ENCODE data around the gene TMEM80.
"Not testable (repeated sequence)": the region's sequence is repeated elsewhere in the genome, so short reads cannot be mapped to it uniquely, and the experiment has no call there.

TMEM80 gene

DNA sequence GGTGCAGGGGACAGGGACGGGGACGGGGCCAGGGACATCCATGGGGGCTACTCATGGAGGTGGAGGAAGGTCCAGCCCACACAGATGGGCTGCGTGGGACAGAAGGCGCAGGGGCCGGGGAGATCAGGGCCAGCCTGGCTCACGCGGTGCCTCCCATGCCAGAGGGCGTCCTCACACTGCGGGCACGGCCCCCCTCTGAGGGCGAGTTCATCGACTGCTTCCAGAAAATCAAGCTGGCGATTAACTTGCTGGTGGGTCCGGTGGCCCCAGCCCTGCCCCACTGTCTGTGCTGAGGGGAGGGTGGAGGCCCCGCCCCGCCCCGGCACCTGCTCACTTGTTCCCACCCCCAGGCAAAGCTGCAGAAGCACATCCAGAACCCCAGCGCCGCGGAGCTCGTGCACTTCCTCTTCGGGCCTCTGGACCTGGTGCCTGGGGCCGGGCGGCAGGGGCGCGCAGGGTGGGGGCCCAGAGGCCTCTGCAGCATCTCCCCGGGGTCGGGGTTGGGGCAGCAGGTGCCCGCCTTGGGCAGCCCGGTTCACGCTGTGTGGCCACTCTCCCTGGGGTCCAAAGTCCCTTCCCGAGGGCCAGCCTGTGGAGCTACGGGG is 26.2 kb downstream of the TMEM80 start:
- peak in 3 of 5 donors; percentile 24 to 38 (median 37) for DNase-seq

DNA sequence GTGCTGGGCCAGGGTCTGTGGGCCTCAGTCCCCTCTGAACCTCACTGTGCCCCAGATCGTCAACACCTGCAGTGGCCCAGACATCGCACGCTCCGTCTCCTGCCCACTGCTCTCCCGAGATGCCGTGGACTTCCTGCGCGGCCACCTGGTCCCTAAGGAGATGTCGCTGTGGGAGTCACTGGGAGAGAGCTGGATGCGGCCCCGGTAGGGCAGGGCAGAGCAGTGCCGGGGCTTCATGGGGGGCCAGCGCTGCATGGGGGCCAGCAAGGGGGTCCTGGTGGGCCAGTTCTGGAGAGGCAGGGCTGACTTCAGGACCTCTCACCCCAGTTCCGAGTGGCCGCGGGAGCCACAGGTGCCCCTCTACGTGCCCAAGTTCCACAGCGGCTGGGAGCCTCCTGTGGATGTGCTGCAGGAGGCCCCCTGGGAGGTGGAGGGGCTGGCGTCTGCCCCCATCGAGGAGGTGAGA is 26.8 kb downstream of the TMEM80 start:
- no peak for DNase-seq

DNA sequence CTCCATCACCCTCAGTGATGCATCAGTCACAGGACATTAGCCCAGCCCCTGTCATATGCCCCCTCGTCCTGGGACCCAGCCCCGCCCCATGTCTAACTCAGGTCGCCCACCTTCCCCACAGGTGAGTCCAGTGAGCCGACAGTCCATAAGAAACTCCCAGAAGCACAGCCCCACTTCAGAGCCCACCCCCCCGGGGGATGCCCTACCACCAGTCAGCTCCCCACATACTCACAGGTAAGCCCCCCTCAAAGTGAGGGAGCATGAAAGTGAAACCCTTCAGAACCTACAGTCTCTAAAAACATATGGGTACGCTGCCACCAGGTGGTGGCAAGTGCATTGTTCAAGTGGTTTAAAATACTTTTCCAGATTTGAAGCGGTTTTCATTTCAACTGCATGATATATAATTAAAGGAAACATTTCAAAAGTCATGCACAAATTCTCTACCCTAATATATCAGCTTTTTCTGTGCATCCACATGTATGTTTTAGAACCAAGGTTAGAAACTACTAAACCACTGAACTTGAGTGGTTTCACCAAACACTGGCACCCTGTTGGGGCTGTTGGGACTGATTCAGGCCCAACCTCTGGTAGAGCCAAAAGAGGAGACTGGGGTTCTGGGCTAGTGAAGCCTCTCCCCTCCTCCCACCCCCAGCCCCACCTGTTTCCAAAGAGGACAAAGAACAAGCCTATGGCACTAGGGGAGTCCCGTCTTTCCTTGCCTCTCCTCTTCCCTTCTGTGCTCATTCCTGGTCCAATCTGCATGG is 27.7 kb downstream of the TMEM80 start:
- peak in 2 of 5 donors; percentile 28 to 56 for DNase-seq

DNA sequence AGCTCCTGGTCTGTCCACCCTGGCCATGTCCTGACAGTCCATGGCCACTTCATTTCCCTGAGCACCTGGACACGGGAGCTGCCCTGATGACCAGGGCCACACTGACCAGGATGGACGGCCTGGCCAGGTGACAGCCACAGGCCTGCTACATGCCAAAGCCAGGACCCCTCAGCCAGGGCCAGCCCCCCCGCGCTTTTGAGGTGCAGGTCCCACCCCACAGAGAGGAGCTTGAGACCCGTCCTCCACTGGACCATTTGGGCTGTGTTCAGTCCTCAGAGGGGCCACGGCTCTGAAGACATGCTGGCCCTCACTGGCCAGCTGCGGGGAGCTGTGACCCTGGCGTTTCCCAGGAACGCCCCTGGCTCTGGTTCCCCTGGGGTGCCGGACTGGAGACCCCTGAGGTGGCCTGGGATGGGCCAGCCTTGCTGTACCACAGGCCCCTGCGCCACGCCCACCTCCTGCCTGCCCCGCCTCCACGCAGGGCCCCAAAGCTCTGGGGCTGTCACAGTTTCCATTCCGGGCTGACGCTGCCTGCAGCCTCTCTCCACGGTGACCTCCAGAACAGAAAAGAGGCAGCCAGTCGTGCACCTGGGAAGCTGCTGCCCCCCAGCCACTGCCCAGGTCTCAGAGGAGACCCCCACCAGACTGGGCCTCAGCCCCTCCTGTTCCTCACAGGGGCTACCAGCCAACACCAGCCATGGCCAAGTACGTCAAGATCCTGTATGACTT is 28.6 kb downstream of the TMEM80 start:
- DNase-seq = no peak

DNA sequence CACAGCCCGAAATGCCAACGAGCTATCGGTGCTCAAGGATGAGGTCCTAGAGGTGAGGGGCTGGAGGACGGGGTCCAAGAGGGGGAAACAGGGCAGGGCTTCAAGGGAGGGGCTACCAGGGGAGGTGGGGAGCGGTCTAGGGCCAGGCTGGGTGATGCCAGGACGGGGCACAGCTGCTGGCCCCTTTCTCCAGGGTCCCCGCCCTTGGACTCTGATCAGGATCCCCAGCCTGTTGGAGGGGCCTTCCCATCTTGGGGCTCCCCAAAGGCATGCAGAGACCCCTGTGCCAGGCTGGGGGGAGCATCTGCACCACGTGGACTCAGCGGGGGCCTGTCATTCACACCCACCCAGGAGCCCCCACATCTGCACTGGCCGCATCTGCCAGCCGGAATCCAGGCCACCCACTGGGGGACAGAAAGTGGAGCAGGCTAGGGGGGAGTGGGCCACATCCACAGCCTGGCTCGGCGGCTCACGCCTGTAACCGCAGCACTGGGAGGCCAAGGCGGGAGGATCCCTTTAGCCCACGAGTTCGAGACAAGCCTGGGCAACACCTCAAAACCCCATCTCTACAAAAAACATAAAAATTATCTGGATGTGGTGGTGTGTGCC is 29.3 kb downstream of the TMEM80 start:
- DNase-seq = no peak

DNA sequence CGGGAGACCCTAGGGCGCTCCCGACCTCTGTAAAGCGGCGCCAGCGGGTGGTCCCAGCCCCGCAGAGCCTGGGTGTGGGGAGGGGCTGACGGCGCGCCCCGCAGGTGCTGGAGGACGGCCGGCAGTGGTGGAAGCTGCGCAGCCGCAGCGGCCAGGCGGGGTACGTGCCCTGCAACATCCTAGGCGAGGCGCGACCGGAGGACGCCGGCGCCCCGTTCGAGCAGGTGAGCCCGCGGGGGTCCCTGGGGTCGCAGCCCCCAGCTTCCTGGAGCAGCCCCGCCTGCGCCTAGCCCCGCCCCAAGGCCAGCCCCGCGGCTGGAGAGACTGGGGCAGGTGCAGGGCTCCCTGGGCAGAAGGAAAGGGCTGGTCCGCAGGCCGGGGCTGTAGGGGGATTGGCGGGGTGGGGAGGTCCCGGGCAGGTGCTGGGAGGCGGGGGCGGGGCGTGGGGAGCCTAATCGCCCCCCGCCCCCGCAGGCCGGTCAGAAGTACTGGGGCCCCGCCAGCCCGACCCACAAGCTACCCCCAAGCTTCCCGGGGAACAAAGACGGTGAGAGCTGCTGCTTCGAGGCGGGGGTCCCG is 30.1 kb downstream of the TMEM80 start:
- no peak for DNase-seq

DNA sequence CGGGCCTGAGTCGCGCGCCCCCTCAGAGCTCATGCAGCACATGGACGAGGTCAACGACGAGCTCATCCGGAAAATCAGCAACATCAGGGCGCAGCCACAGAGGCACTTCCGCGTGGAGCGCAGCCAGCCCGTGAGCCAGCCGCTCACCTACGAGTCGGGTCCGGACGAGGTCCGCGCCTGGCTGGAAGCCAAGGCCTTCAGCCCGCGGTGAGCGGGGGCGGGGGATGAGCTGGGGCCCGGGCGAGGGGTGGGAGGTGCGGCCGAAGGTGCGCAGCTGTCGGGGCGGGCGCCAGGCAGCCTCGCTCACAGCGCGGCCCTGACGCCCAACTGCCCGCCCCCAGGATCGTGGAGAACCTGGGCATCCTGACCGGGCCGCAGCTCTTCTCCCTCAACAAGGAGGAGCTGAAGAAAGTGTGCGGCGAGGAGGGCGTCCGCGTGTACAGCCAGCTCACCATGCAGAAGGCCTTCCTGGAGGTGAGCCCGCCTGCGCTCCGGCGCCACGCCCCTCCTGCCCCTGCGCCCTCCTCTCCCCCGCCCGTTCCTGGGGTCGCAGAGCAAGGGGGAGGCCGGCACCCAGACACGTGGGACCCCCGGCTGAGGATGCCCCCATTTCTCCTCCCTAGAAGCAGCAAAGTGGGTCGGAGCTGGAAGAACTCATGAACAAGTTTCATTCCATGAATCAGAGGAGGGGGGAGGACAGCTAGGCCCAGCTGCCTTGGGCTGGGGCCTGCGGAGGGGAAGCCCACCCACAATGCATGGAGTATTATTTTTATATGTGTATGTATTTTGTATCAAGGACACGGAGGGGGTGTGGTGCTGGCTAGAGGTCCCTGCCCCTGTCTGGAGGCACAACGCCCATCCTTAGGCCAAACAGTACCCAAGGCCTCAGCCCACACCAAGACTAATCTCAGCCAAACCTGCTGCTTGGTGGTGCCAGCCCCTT is 30.9 kb downstream of the TMEM80 start:
- DNase-seq = peak in 3 of 5 donors; percentile 41 to 49 (median 43)

DNA sequence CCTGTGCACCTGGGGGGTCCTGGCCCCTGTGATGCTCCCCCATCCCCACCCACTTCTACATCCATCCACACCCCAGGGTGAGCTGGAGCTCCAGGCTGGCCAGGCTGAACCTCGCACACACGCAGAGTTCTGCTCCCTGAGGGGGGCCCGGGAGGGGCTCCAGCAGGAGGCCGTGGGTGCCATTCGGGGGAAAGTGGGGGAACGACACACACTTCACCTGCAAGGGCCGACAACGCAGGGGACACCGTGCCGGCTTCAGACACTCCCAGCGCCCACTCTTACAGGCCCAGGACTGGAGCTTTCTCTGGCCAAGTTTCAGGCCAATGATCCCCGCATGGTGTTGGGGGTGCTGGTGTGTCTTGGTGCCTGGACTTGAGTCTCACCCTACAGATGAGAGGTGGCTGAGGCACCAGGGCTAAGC is 31.7 kb downstream of the TMEM80 start:
- no peak for DNase-seq

DNA sequence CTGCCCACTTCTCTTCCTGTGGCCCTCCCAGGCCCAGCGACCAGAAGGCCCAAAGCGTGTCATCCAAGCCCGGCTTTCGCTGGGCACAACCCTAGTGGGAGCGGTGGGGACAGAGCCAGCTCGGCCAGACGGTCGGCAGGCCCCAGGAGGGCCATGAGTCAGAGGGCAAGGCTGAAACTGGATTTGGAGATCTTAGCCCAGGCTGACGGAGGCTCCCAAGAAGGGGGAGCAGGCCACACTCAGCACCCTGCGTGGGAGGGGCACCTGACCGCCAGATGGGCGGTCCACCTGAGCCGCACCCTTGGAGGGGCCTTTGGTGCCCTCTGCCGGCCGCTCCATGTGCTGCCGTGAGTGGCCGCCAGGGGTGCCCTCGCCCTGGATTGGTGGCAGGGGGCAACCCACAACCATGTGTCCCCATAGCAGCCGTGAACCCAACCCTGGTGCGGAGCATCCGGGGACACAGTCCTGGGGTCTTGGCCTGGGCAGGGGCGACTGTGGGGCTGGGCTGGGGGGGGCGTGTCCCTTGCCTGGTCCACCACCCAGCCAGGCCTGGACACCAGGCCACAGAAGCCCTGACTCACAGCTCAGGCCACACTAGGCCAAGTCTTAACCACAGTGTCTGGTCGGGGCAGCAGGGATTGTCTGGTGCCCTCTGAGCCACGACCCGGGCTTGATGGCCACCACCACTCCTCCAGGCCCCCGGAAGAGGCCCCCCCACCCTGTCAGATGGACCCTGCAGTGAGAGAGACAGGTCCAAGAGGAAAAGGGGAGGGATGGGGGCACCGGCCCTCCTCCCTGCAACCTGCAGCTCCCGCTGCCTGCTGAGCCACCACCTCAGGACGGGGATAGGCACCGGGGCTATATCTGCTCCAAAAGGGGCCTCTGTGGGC is 32.5 kb downstream of the TMEM80 start:
- DNase-seq = peak; percentile 60 to 76 (median 73)

DNA sequence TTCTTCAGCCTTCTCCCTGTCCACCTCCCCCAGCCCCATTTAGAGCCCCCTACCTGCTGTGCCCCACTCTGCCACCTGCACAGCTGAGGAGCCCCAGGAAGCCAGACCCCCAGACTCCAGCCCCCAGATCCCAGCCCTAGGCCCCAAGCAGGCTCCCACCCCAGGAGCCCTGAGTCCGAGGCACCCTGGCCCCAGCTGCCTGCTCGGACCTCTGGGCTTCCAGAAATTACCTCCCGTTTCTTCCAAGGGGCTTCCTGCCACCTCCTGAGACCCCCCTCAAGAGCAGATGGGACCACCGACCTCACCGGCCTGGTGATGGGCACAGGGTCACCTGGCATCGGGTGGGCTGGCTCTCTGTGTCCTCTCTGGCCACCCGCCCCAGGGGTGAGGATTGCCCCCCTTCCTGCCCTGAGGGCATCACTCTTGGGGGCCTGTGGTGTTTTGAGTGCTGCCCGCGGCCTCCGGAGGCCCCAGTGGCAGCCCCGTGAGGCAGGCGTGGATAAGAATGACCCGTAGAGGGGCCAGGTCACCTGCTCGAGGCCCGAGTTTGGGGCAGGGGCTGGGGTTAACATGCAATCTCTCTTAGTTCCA is 33.4 kb downstream of the TMEM80 start:
- DNase-seq = no peak

DNA sequence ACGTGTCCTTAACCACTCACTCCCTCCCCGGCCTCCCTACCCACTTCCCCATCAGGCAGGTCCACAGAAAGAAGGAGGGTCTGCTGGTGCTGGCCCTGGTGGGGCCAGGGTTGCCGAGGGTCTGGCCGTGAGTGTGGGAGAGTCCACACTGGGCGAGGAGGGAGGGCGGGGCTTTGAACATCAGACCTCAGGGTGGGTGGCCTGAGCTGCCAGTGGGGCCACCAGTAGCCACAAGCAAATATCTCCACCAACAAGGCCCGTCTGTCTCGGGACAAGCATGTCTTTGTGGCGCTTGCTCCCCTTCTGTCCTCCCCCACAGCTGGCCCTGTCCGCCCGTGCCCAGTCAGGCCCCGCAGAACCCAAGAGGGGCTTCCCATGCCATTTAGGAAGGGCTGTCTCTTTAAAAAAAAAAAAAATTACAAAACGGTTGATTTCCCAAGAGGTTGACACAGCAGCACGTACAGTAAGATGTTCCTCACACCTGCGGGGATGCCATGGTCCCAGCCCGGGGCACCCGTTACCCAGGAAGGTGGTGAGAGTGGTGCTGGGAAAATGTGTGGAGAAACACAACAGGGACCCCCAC is 34.0 kb downstream of the TMEM80 start:
- no peak for DNase-seq

DNA sequence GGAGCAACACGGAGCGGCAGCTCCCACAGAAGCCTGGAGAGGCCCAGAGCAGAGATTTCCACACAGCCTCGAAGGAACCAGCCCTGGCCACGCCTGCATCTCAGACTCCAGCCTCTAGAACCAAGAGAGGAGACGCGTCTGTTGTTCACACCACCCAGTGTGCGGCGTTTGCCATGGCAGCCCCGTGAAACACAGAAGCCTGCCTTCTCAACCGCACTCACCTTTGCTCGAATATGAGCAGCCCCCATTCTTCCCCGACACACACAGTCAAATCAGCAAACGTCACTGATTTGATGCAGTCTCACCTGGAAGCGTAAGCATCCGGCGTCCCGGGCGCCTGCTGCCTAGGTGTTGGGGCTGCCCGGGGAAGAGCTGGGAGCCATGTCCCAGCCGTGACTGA is 37.5 kb downstream of the TMEM80 start:
- no peak for DNase-seq

DNA sequence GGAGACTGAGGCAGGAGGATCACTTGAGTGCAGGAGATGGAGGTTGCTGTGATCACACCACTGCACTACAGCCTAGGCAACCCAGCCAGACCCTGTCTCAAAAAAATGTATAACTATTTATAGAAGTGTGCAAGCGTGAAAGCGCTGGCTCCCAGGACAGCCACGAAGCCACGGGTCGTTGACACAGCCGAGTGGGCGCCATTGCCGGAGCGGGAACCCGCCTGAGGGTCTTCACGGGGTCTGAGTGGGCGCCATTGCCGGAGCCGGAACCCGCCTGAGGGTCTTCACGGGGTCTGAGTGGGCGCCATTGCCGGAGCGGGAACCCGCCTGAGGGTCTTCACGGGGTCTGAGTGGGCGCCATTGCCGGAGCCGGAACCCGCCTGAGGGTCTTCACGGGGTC is 38.9 kb downstream of the TMEM80 start:
- not testable (repeated sequence) for DNase-seq

DNA sequence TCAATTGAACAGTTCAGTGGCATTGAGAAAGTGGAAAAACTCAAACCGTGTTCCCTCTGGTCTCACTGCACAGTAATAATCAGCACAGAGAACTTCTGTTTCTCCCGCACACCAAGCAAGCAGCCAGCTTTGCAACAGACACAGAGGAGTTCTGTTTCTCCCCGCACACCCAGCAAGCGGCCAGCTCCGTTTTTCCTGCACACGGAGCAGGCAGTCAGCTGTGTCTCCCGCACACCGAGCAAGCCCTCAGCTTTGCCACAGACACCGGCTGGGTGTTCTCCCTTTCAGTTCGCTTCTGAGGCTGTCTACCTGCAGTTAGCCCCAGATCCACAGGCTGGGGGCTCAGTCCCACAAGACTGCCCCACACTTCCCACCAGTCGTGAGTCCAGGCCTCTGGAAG is 41.8 kb downstream of the TMEM80 start:
- DNase-seq = no peak

DNA sequence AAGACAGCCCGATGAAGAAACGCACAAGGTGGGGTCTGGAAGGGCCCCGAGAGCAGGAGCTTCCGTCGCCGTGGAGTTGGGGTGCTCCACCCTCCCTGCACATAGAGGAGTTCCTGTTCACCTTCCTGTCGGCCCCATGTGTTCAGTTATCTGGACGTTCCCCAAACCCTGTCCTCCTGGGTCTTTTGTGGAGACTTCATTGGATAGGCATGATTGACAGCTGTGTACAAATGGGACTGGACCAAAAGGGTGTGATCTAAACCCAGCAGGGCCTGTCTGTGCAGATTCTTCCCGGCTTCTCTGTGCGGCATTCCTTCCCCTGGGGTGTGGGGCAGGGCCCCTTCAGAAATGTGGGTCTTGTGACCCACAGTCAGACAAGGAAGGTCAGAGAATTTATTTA is 42.3 kb downstream of the TMEM80 start:
- DNase-seq = not testable (repeated sequence)

DNA sequence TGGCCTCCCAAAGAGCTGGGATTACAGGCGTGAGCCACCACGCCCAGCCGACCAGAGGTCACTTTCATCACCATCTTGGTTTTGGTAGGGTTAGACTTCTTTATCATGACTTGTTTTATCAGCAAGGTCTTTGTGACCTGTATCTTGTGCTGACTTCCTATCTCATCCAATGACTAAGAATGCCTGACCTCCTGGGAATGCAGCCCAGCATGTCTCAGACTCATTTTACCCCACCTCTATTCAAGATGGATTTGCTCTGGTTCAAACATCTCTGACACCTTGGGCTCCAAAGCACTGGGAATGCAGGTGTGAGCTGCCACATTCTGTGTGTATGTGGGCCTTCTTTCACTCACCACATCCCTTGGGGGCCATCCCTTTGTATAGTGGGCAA is 46.5 kb downstream of the TMEM80 start:
- DNase-seq = no peak

DNA sequence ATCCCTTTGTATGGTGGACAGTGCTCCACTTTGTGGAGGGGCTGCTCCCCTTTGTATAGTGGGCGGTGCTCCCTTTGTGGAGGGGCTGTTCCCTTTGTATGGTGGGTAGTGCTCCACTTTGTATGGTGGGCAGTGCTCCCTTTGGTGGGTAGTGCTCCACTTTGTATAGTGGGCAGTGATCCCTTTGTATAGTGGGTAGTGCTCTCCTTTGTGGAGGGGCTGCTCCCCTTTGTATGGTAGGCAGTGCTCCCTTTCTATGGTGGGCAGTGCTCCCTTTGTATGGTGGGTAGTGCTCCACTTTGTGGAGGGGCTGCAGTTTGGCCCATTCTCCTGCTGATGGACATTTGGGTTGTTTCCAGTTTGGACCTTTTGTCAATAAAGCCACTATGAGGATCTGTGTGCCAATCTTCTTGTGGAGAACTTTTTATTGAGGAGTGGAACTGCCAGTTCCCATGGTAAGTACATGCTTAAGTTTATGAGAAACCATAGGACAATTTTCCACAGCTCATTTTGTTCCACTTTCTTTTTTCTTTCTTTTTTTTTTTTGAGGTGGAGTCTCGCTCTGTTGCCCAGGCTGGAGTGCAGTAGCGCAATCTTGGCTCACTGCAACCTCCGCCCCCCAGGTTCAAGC is 47.1 kb downstream of the TMEM80 start:
- no peak for DNase-seq

DNA sequence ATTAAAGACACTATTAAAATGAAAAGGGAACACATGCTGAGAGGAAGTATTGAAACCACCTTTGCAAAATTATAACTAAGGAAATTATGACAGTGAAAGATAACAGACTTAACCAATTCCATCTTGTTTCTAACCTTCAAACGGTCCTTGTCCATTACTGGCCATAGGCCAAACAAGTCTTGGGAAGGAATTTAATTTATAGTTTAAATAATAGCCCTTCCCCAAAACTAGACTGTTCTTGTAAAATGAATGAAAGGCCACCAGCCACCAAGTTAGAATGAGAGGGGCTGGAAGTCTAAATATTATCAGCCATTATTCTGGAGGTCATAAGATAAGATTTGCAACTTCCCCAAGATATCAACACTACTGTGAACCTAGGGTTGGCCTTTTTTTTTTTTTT is 49.8 kb downstream of the TMEM80 start:
- no peak for DNase-seq
